Measurements from ENCODE around the gene TGM6. TPM values are rescaled to one million over a fixed set of nuclear protein-coding genes. Genes with fewer than 3 reads are reported as not detected.

Gene TGM6
- total and polyA plus RNA-seq, 12 donors, result not detected

DNA sequence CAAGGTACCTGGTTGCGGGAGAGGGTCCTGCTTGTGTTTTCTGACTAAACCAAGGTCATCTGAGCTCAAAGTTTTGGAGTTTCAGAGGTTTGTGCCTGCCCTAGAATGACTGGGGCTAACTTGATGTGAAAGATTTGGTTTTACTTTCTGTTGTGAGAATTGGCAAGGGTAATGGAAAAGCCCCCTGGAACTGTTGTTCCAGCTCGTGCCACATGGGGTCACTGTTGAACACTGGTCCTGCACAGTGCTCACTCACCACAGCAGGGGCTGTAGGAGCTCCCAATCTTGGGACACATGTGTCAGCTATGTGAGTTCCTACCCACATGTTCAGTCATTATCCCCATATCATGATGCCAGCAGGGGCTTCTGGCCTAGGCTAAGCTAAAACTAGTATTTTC is 6.5 kb downstream of the TGM6 start:
- intact Hi-C loops (cut with DNase I), result no loop called here
- Histone ChIP-seq H3K9me3 (replicated peaks in 1 of 3) (no peaks in the 10 kb centered on the region), H3K27me3 (no peaks in the 10 kb centered on the region), H3K4me1 (replicated peaks in 1 of 2) (no peaks in the 10 kb centered on the region), H3K27ac (no peak overlapping the region), H3K36me3 (replicated peaks in 1 of 2) (no peaks in the 10 kb centered on the region), H3K4me3 (no peak overlapping the region)
- peak in 1 of 7 donors; percentile 43 for DNase-seq
- WGBS, 4 donors, result 40 to 43% (median 43%) methylated on average over 2 of the region's 2 CpGs
- TF ChIP-seq POLR2A (IDR thresholded peaks at IDR 0.05), result no peak
- TF ChIP-seq, protein P1, sequence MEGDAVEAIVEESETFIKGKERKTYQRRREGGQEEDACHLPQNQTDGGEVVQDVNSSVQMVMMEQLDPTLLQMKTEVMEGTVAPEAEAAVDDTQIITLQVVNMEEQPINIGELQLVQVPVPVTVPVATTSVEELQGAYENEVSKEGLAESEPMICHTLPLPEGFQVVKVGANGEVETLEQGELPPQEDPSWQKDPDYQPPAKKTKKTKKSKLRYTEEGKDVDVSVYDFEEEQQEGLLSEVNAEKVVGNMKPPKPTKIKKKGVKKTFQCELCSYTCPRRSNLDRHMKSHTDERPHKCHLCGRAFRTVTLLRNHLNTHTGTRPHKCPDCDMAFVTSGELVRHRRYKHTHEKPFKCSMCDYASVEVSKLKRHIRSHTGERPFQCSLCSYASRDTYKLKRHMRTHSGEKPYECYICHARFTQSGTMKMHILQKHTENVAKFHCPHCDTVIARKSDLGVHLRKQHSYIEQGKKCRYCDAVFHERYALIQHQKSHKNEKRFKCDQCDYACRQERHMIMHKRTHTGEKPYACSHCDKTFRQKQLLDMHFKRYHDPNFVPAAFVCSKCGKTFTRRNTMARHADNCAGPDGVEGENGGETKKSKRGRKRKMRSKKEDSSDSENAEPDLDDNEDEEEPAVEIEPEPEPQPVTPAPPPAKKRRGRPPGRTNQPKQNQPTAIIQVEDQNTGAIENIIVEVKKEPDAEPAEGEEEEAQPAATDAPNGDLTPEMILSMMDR (IDR thresholded peaks at IDR 0.05), result peak in 2 of 6 experiments; percentile 13 to 37

GRCh38 chr20:2387580-2387979 is 6.9 kb downstream of the TGM6 start:
- WGBS, 4 donors, result 83 to 93% (median 86%) methylated on average over 2 to 4 of the region's 4 CpGs
- DNase-seq, result peak in 1 of 7 donors; percentile 18
- intact Hi-C loops (cut with DNase I), result no loop called here

DNA sequence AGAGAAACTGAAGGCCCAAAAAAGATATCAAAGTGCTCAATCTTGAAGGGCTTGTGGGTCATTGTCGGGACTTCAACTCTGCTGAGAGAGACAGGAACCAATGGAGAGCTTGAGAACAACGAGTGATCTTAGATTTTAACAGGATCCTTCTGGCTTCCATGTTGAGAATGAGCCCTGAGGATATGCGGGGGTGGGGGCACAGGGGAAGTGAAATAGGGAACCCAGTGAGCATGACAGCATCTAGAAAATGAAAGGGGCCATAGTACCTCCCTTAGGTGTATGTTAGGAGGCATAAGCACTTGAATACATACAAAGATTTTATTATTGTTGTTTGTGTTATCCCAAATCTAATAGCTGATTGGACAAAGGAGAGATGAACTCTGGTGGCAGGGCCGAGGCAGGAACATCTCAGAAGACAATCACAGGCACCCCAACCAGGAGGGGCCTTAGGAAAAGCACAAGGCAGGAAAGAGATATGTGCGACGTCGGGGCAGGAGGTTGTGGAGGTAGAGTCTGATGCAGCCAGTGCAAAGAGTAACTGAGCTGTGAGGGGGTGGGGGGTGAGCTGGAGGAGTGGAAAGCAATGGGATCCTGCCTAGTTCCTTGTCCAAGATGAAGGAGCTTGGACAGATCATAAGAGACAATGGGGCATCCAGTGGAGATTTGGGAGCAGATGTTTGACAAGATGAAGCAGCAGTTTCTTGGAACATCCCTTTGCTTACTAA is 10.4 kb downstream of the TGM6 start:
- 64 to 75% (median 72%) methylated on average over 7 of the region's 7 CpGs for WGBS, 4 donors
- TF ChIP-seq, protein P1 (IDR thresholded peaks at IDR 0.05), result no peak
- no peak for TF ChIP-seq POLR2A (IDR thresholded peaks at IDR 0.05)
- Histone ChIP-seq H3K4me3 (no peak overlapping the region), H3K27me3 (no peaks in the 10 kb centered on the region), H3K27ac (no peak overlapping the region), H3K36me3 (replicated peaks in 1 of 2) (no peaks in the 10 kb centered on the region), H3K4me1 (replicated peaks in 1 of 2) (no peaks in the 10 kb centered on the region), H3K9me3 (replicated peaks in 1 of 3) (no peaks in the 10 kb centered on the region)
- DNase-seq, result peak in 1 of 7 donors; percentile 11
- intact Hi-C loops (cut with DNase I), result no loop called here

More at GRCh38 chr20:2387580-2387979, 6.9 kb downstream of the TGM6 start:
- no peaks in the 10 kb centered on the region for H3K4me1 ChIP-seq (replicated peaks in 1 of 2)
- H3K36me3 ChIP-seq (replicated peaks in 1 of 2), result no peaks in the 10 kb centered on the region
- no peak for TF ChIP-seq POLR2A (IDR thresholded peaks at IDR 0.05)
- TF ChIP-seq, protein P1 (IDR thresholded peaks at IDR 0.05), result no peak
- no peak overlapping the region for H3K4me3 ChIP-seq
- H3K27me3 ChIP-seq, result no peaks in the 10 kb centered on the region
- no peaks in the 10 kb centered on the region for H3K9me3 ChIP-seq (replicated peaks in 1 of 3)
- H3K27ac ChIP-seq, result no peak overlapping the region

- H3K27me3 ChIP-seq, result no peaks in the 10 kb centered on the region
- TF ChIP-seq, protein P1 (IDR thresholded peaks at IDR 0.05), result no peak
- no peak for TF ChIP-seq POLR2A (IDR thresholded peaks at IDR 0.05)
- intact Hi-C loops (cut with DNase I), result no loop called here
- no peak for DNase-seq
- H3K27ac ChIP-seq, result no peak overlapping the region
- no peaks in the 10 kb centered on the region for H3K9me3 ChIP-seq (replicated peaks in 1 of 3)
- H3K4me1 ChIP-seq (replicated peaks in 1 of 2), result no peaks in the 10 kb centered on the region
- 72 to 83% (median 81%) methylated on average over 5 to 12 of the region's 12 CpGs for WGBS, 4 donors
- no peaks in the 10 kb centered on the region for H3K36me3 ChIP-seq (replicated peaks in 1 of 2)
- no peak overlapping the region for H3K4me3 ChIP-seq
Observed at GRCh38 chr20:2394411-2395055, 13.8 kb downstream of the TGM6 start.

Data from adrenal gland (tissue), 12 donors.